ENCODE measurements around the gene AVEN. TPM values are rescaled to one million over a fixed set of nuclear protein-coding genes. Genes with fewer than 3 reads are reported as not detected.

AVEN gene
- total RNA-seq, 4 donors from 2014 or later, result 14.8 to 38.7 (median 26.9) TPM

- H3K27me3 ChIP-seq, result no peaks in the 10 kb centered on the region
- no peak overlapping the region for H3K27ac ChIP-seq
- no peak for ATAC-seq
- TF ChIP-seq CTCF (IDR thresholded peaks at IDR 0.05) (no peak), POLR2AphosphoS5 (IDR thresholded peaks at IDR 0.05) (no peak), POLR2A (IDR thresholded peaks at IDR 0.05) (no peak), EP300 (IDR thresholded peaks at IDR 0.05) (no peak)
- no peaks in the 10 kb centered on the region for H3K9me3 ChIP-seq
- H3K4me1 ChIP-seq, result peaks cover 0 to 11% (median 5%) of the 10 kb centered on the region in 3 donors
- H3K36me3 ChIP-seq, result no peaks in the 10 kb centered on the region
- no peak overlapping the region for H3K4me3 ChIP-seq
- WGBS, 2 donors (ENCODE audit: low coverage in 1 of 2), result 58 to 83% methylated on average over 1 of the region's 1 CpG
These were observed 4.4 kb upstream of the AVEN start for GRCh38 chr15:34043391-34043790.

GRCh38 chr15:34039790-34040113 is 748 bp upstream of the AVEN start:
- TF ChIP-seq CTCF (IDR thresholded peaks at IDR 0.05), result no peak
- TF ChIP-seq POLR2A (IDR thresholded peaks at IDR 0.05), result no peak
- no peak for TF ChIP-seq EP300 (IDR thresholded peaks at IDR 0.05)
- no peak for TF ChIP-seq POLR2AphosphoS5 (IDR thresholded peaks at IDR 0.05)
- no peak for ATAC-seq
- peak overlapping the region; percentile 85 to 99 for H3K4me3 ChIP-seq
- 54 to 100% methylated on average over 1 of the region's 1 CpG for WGBS, 2 donors (ENCODE audit: low coverage in 1 of 2)
- no peaks in the 10 kb centered on the region for H3K27me3 ChIP-seq
- no peaks in the 10 kb centered on the region for H3K36me3 ChIP-seq
- H3K9me3 ChIP-seq, result no peaks in the 10 kb centered on the region
- peaks cover 0 to 31% (median 8%) of the 10 kb centered on the region in 3 donors for H3K4me1 ChIP-seq
- H3K27ac ChIP-seq, result peak overlapping the region; percentile 71 to 98 (median 95)

GRCh38 chr15:34038023-34038870 is 757 bp downstream of the AVEN start:
- Histone ChIP-seq H3K4me3 (peak overlapping the region; percentile 85 to 99), H3K27ac (peak overlapping the region; percentile 71 to 98 (median 95)), H3K27me3 (no peaks in the 10 kb centered on the region), H3K4me1 (peaks cover 0 to 31% (median 8%) of the 10 kb centered on the region in 3 donors), H3K9me3 (no peaks in the 10 kb centered on the region), H3K36me3 (no peaks in the 10 kb centered on the region)
- 0 to 1% methylated on average over 13 to 15 of the region's 70 CpGs for WGBS, 2 donors (ENCODE audit: low coverage in 1 of 2)
- TF ChIP-seq POLR2AphosphoS5 (IDR thresholded peaks at IDR 0.05) (peak; percentile 64), EP300 (IDR thresholded peaks at IDR 0.05) (no peak), POLR2A (IDR thresholded peaks at IDR 0.05) (peak; percentile 53 to 69), CTCF (IDR thresholded peaks at IDR 0.05) (peak in 1 of 4 experiments; percentile 9)
- ATAC-seq, result peak; percentile 93

- no peak for ATAC-seq
- Histone ChIP-seq H3K9me3 (no peaks in the 10 kb centered on the region), H3K27ac (no peak overlapping the region), H3K4me1 (peaks cover 0 to 9% (median 0%) of the 10 kb centered on the region in 3 donors), H3K27me3 (no peaks in the 10 kb centered on the region), H3K4me3 (no peak overlapping the region), H3K36me3 (no peaks in the 10 kb centered on the region)
- WGBS, 2 donors (ENCODE audit: low coverage in 1 of 2), result 83 to 92% methylated on average over 9 to 10 of the region's 10 CpGs
- TF ChIP-seq EP300 (IDR thresholded peaks at IDR 0.05), result no peak
- no peak for TF ChIP-seq POLR2A (IDR thresholded peaks at IDR 0.05)
- TF ChIP-seq POLR2AphosphoS5 (IDR thresholded peaks at IDR 0.05), result no peak
- TF ChIP-seq CTCF (IDR thresholded peaks at IDR 0.05), result no peak
These were observed 6.8 kb downstream of the AVEN start for GRCh38 chr15:34031987-34032760.
